ENCODE measurements around the gene TMEM79. TPM values are rescaled to one million over a fixed set of nuclear protein-coding genes. Genes with fewer than 3 reads are reported as not detected.

TMEM79 gene
- total and polyA plus RNA-seq, 2 of the 4 experiments (the other 2 are of a cell fraction) = 0.54 to 3.3 TPM

- Histone ChIP-seq H4K5ac (ENCODE audit: low read depth, low read length) (no peak overlapping the region), H3K4me3 (ENCODE audit: insufficient read depth, low read depth, low read length) (no peak overlapping the region), H2BK20ac (ENCODE audit: low read depth, low read length) (no peak overlapping the region), H3K36me3 (ENCODE audit: control insufficient read depth, insufficient read depth, low read length) (peaks cover 62% of the 10 kb centered on the region), H3K9me1 (ENCODE audit: insufficient read depth, low read length) (peaks cover 11% of the 10 kb centered on the region), H2AK5ac (ENCODE audit: low read depth, low read length) (no peak overlapping the region), H3K23ac (ENCODE audit: low read depth, low read length) (0 out of 2 replicates have a peak overlapping the region, but pooled peaks have one; percentile 16), H2BK5ac (ENCODE audit: low read depth, low read length, poor library complexity, severe bottlenecking) (peak overlapping the region; percentile 29), H4K8ac (ENCODE audit: low read depth in 2 of 2, low read length in 2 of 2) (no peak overlapping the region), H3K14ac (replicated peaks; ENCODE audit: low read depth, low read length) (no peak overlapping the region; the same call in 1 of the 2 replicates), H3K27me3 (ENCODE audit: control insufficient read depth, insufficient read depth, low read length) (no peaks in the 10 kb centered on the region), H4K91ac (ENCODE audit: insufficient read depth, low read depth, low read length) (no peak overlapping the region; the same call in 1 of the 2 replicates), H3K27ac (ENCODE audit: insufficient read depth, low read length) (no peak overlapping the region), H3K4me2 (ENCODE audit: low read depth, low read length) (no peak overlapping the region), H3K9me3 (ENCODE audit: control insufficient read depth, insufficient read depth, low read length) (no peaks in the 10 kb centered on the region), H2BK120ac (ENCODE audit: low read depth, low read length) (no peak overlapping the region), H3K4ac (ENCODE audit: low read depth, low read length) (peak overlapping the region; percentile 48), H4K20me1 (ENCODE audit: insufficient read depth, low read length) (peaks cover 19% of the 10 kb centered on the region), H3K56ac (ENCODE audit: extremely low read depth, insufficient read depth, low read length) (no peak overlapping the region), H3K79me1 (ENCODE audit: low read depth in 1 of 2, low read length in 2 of 2) (peaks cover 13 to 52% of the 10 kb centered on the region in 2 experiments; a peak in 3 of 4 replicates), H2AFZ (replicated peaks; ENCODE audit: low read length, poor library complexity) (no peak overlapping the region), H2AK9ac (replicated peaks; ENCODE audit: low read depth, low read length, poor library complexity) (no peak overlapping the region), H3K18ac (ENCODE audit: low read depth, low read length) (no peak overlapping the region), H3K9ac (ENCODE audit: low read depth, low read length) (no peak overlapping the region), H2BK15ac (ENCODE audit: low read depth, low read length) (no peak overlapping the region), H3K4me1 (ENCODE audit: control insufficient read depth, insufficient read depth, low read length) (peaks cover 3% of the 10 kb centered on the region)
- DNase-seq (peak; percentile 69), ATAC-seq (ENCODE audit: low read depth) (peak; percentile 90)
- intact Hi-C loops (cut with micrococcal nuclease) = loop anchor here (5.0 kb wide), 1 partner anchor 49 kb away; no protein-coding TSS in a partner anchor
- no TSS peak for BruUV-seq (replicated peaks)
- 0 out of 2 replicates have a peak, but pooled peaks have one; percentile 4 for TF ChIP-seq FOS (IDR thresholded peaks at IDR 0.05; ENCODE audit: low read depth, low read length)
- no peak for TF ChIP-seq CHD1 (IDR thresholded peaks at IDR 0.05; ENCODE audit: low read depth, low read length)
- CTCF ChIA-PET = interaction anchor here (0.5 kb wide), 1 partner anchor 70 kb away, joined by 3 read pairs; no protein-coding TSS in a partner anchor
- POLR2A ChIA-PET (ENCODE audit: unreplicated experiment) = interaction anchor here (0.6 kb wide), 1 partner anchor 13 kb away, joined by 3 read pairs; no protein-coding TSS in a partner anchor
- in situ Hi-C loops (cut with MboI; ENCODE audit: low sequenced_read_pairs) = no loop called here
- dilution Hi-C loops (cut with HindIII; ENCODE audit: low sequenced_read_pairs, unreplicated experiment) = no loop called here
- no CpG with 5 or more reads among the region's 4 CpGs for WGBS, 2 experiments (ENCODE audit: extremely low coverage in 2 of 2, insufficient read length in 1 of 2)
Observed at GRCh38 chr1:156268336-156268735, 15.8 kb upstream of the TMEM79 start.

All from IMR-90 (cell line).